Stimulated activated naive CD8-positive, alpha-beta T cell treated with anti-CD3 and anti-CD28 coated beads, Interleukin-15, Interleukin-2, amounts not matched to agents 100 ng/mL and 50 ng/mL, for 24 hours (primary cell): ENCODE data around the gene ALOX15B.
A peak's percentile ranks its signal among the peaks of the same experiment; 100 is the strongest.

ENCODE experiments used
- H3K27ac Mint-ChIP-seq: one replicate; pipeline ENCODE4 v1.8.0; 2021; ENCODE audit warnings: mild to moderate bottlenecking, mixed read lengths
- H3K27me3 Mint-ChIP-seq: one replicate; pipeline ENCODE4 v1.8.0; 2021; ENCODE audit warnings: mixed read lengths
- H3K36me3 Mint-ChIP-seq: one replicate; pipeline ENCODE4 v1.8.0; 2021; ENCODE audit warnings: low read depth, mixed read lengths
- H3K4me1 Mint-ChIP-seq: one replicate; pipeline ENCODE4 v1.8.0; 2021; ENCODE audit warnings: low read depth, mixed read lengths
- H3K4me3 Mint-ChIP-seq: one replicate; pipeline ENCODE4 v1.8.0; 2021; ENCODE audit warnings: mild to moderate bottlenecking, mixed read lengths
- H3K9me3 Mint-ChIP-seq: one replicate; pipeline ENCODE4 v1.8.0; 2021; ENCODE audit warnings: mixed read lengths

Gene ALOX15B

DNA sequence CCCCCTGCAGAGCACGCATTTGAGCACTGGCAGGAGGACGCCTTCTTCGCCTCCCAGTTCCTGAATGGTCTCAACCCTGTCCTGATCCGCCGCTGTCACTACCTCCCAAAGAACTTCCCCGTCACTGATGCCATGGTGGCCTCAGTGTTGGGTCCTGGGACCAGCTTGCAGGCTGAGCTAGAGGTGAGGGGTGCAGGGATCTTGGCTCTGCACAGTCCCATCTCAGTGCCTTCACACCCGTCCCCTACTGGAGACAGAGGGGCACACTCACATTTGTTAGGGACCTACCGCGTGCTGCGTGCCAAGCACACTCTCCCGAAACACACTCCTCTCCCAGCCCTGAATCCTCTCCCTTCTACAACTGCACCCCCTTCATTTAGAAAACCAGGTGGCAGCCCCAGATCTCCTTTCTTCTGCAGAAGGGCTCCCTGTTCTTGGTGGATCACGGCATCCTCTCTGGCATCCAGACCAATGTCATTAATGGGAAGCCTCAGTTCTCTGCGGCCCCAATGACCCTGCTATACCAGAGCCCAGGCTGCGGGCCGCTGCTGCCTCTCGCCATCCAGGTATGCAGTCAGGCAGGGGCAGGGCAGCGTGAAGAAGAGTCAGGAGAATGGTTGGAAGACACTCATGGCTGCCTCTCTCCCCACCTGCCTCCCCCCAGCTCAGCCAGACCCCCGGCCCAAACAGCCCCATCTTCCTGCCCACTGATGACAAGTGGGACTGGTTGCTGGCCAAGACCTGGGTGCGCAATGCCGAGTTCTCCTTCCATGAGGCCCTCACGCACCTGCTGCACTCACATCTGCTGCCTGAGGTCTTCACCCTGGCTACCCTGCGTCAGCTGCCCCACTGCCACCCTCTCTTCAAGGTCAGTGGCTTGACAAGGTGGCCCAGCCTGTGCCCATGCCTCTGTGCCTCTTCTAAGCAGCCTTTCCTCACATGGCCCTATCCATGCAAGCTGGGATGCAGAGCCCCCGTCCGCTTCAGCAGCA is 6.3 kb downstream of the ALOX15B start:
- Mint-ChIP-seq H3K4me3 (no peak overlapping the region), H3K27ac (no peak overlapping the region), H3K4me1 (peaks cover 4% of the 10 kb centered on the region), H3K36me3 (no peaks in the 10 kb centered on the region), H3K9me3 (no peaks in the 10 kb centered on the region), H3K27me3 (peaks cover 14% of the 10 kb centered on the region)

DNA sequence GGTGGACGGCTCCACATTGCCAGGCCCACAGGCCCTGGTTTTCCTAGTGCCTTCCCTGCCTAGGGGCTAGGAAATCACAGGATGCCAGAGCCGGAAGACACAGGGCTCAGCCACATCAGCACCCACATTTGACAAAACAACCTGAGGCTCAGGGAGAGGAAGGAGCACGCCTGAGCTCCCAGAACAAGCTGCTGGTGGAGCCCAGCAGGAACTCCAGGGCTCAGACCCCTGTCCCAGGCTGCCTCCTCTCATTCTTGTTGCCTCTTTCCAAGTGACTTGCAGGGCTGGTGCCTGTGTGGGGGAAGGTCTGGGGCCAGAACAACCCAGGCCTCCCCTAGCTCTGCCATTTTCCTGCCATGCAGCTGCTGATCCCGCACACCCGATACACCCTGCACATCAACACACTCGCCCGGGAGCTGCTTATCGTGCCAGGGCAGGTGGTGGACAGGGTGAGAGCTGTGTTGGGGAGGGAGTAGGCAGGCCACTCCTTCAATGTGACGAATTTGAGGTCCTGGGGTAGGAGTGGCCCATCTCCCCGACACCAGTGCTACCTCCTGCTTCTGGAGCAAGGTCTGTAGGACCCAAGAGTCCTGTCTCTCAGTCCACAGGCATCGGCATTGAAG is 7.6 kb downstream of the ALOX15B start:
- no peaks in the 10 kb centered on the region for H3K36me3 Mint-ChIP-seq

DNA sequence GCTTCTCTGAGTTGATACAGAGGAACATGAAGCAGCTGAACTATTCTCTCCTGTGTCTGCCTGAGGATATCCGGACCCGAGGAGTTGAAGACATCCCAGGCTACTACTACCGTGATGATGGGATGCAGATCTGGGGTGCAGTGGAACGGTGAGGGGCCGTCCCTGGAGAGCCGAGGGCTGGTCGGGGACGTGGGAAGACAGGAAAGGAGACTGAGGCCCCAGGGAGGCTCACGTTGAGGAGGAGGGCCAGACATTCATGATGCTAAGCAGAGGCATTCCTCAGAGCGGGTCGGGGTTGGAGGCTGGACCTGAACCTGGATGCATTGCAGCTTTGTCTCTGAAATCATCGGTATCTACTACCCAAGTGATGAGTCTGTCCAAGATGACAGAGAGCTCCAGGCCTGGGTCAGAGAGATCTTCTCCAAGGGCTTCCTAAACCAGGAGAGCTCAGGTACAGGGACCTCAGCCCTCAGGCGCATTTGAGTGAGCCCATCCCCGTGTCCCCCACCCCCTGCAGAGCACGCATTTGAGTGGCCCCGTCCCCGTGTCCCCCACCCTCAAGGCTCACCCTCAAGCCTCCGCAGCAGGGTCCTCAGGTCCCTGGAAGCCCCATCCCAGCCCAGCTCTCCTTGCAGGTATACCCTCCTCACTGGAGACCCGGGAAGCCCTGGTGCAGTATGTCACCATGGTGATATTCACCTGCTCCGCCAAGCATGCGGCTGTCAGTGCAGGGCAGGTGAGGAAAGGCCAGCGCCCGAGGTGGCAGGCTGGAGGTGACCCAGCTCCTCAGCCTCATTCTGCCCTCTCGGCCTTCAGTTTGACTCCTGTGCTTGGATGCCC is 8.3 kb downstream of the ALOX15B start:
- Mint-ChIP-seq H3K36me3 (no peaks in the 10 kb centered on the region), H3K4me3 (no peak overlapping the region), H3K27ac (no peak overlapping the region), H3K9me3 (no peaks in the 10 kb centered on the region), H3K4me1 (no peaks in the 10 kb centered on the region), H3K27me3 (no peaks in the 10 kb centered on the region)

More for the DNA sequence above, 7.6 kb downstream of the ALOX15B start:
- Mint-ChIP-seq H3K27ac (no peak overlapping the region), H3K27me3 (peaks cover 2% of the 10 kb centered on the region), H3K4me3 (no peak overlapping the region), H3K4me1 (peaks cover under 1% of the 10 kb centered on the region), H3K9me3 (no peaks in the 10 kb centered on the region)

DNA sequence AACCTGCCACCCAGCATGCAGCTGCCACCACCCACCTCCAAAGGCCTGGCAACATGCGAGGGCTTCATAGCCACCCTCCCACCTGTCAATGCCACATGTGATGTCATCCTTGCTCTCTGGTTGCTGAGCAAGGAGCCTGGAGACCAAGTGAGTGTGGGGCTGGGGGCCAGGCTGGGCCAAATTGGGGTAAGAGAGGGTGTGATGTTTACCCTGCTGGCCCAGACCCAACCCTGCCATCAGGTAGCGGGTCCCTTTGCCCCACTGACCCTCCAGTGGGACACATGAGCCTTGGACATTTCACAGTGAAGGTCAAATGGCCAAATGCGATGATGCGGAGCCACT is 8.9 kb downstream of the ALOX15B start:
- no peaks in the 10 kb centered on the region for H3K36me3 Mint-ChIP-seq
- H3K9me3 Mint-ChIP-seq = no peaks in the 10 kb centered on the region

DNA sequence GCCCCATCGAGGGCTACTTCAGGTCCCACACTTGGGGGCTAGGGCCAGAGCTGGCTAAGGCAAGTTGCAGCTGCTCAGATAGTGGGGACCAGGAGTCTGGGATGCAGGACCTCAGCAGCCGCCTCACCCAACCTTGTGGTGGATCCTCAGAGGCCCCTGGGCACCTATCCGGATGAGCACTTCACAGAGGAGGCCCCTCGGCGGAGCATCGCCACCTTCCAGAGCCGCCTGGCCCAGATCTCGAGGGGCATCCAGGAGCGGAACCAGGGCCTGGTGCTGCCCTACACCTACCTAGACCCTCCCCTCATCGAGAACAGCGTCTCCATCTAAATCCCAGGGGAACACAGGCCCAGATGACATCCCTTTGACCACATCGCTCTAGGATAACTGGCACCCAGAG is 9.4 kb downstream of the ALOX15B start:
- H3K27me3 Mint-ChIP-seq = no peaks in the 10 kb centered on the region
- no peaks in the 10 kb centered on the region for H3K4me1 Mint-ChIP-seq
- no peak overlapping the region for H3K4me3 Mint-ChIP-seq
- H3K9me3 Mint-ChIP-seq = no peaks in the 10 kb centered on the region
- peak overlapping the region; percentile 56 for H3K27ac Mint-ChIP-seq
- no peaks in the 10 kb centered on the region for H3K36me3 Mint-ChIP-seq

More for the DNA sequence above, 8.9 kb downstream of the ALOX15B start:
- Mint-ChIP-seq H3K27me3 (no peaks in the 10 kb centered on the region), H3K27ac (no peak overlapping the region), H3K4me1 (no peaks in the 10 kb centered on the region), H3K4me3 (no peak overlapping the region)

DNA sequence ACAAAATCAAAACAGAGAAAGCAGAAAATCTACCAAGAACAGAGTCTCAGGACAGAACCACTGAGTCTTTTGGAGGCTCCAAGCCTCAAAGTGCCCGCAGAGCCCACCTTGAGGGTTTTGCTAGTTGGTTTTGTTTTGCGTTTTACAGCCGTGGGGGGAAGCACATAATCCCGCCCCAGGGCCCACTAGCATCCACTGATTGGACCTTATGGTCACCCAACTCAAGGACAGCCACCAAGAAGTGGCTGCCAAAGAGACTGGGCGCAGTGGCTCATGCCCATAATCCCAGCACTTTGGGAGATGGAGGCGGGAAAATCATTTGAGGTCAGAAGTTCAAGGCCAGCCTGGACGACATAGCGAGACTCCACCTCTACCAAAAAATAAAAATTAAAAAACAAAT is 9.9 kb downstream of the ALOX15B start:
- Mint-ChIP-seq H3K9me3 (no peaks in the 10 kb centered on the region), H3K36me3 (no peaks in the 10 kb centered on the region), H3K4me1 (no peaks in the 10 kb centered on the region), H3K27me3 (no peaks in the 10 kb centered on the region), H3K27ac (peak overlapping the region; percentile 56), H3K4me3 (no peak overlapping the region)

DNA sequence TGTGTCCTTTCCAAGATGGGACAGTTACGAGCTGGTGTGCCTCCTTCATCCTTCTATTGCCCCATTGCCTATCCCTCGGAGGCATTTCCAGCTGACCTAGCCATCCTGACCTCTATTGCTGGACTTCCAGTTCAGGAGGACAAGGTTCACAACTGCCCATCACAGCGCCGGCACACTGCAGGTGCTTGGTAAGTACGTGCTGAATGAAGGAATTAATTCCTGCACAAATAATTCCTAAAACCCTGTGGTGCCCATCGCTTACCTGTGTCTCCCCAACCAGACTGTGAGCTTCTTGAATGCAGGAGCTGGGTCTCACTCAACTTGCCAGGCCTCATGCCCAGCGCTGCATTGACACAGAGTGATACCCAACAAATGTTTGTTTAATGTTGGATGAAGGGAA is 13.0 kb downstream of the ALOX15B start:
- H3K36me3 Mint-ChIP-seq = no peaks in the 10 kb centered on the region
- no peaks in the 10 kb centered on the region for H3K9me3 Mint-ChIP-seq
- no peak overlapping the region for H3K27ac Mint-ChIP-seq
- H3K27me3 Mint-ChIP-seq = peaks cover 8% of the 10 kb centered on the region
- peaks cover 16% of the 10 kb centered on the region for H3K4me1 Mint-ChIP-seq
- H3K4me3 Mint-ChIP-seq = no peak overlapping the region

DNA sequence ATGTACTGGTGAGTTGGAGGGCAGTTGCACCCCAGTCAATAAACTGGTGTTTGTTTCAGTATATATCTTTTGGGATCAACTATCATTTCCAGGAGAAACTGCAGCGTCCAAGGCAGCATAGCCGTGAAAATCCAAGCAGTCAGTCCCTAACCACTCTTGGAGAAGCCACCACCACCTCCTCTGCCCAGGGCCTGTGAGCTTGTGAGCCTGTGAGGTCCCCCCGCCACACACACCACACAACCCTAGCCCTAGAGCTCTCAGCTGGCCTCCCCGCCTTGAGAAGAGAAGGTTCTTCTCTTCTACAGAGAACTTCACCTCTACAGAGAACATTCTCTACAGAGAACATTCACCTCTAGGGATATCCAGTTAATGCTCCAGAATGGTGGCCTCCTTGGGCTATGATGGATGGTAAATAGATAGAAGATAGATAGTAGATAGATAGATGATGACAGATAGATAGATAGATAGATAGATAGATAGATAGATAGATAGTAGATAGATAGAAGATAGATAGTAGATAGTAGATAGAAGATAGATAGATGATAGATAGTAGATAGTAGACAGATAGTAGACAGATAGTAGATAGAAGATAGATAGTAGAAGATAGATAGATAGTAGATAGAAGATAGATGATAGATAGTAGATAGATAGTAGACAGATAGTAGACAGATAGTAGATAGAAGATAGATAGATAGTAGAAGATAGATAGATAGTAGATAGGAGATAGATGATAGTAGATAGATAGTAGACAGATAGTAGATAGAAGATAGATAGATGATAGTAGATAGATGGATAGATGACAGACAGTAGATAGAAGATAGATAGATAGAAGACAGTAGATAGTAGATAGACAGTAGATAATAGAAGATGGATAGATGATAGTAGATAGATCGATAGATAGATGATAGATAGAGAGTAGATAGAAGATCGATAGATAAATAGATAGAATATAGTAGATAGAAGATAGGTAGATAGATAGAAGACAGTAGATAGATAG is 13.7 kb downstream of the ALOX15B start:
- H3K36me3 Mint-ChIP-seq = no peaks in the 10 kb centered on the region
- H3K4me3 Mint-ChIP-seq = no peak overlapping the region
- H3K9me3 Mint-ChIP-seq = no peaks in the 10 kb centered on the region
- no peak overlapping the region for H3K27ac Mint-ChIP-seq
- H3K4me1 Mint-ChIP-seq = peaks cover 23% of the 10 kb centered on the region
- peaks cover 15% of the 10 kb centered on the region for H3K27me3 Mint-ChIP-seq

DNA sequence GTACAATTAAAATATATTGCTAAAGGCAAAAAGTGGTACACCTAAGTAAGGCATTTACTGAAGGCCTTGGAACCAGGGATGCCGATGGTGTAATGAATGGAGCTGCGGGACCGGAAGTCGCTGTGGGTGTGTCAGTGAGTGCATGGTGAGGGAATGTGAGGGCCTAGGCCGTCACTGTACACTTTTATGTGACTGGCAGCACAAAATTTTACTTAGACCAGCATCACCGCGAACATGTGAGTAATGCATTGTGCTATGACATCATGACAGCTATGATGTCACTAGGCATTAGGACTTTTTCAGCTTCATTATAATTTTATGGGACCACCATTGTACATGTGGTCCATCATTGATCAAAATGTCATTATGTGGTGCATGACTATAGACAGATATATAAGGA is 14.7 kb downstream of the ALOX15B start:
- Mint-ChIP-seq H3K9me3 (no peaks in the 10 kb centered on the region), H3K27ac (no peak overlapping the region), H3K36me3 (no peaks in the 10 kb centered on the region), H3K4me3 (no peak overlapping the region), H3K27me3 (peaks cover 21% of the 10 kb centered on the region), H3K4me1 (peaks cover 26% of the 10 kb centered on the region)

DNA sequence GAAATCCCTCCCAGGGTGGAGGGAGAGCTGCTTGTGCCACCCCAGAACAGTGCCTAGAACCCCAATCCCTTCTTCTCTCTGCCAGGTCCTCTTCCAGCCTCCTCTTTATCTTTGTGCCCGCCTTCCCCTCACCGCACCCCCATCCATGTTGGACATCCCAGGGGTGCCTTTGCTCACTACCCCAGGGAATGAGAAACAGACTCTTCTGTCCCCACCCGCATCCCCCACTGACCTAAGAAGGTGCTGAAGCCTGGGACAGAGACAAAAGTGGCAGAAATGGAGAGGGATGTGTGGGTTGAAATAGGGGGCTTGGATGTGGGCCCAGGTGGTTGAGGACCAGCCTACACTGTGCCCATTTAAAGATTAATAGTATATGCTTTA is 17.0 kb downstream of the ALOX15B start:
- Mint-ChIP-seq H3K4me3 (no peak overlapping the region), H3K27ac (peak overlapping the region; percentile 51)

DNA sequence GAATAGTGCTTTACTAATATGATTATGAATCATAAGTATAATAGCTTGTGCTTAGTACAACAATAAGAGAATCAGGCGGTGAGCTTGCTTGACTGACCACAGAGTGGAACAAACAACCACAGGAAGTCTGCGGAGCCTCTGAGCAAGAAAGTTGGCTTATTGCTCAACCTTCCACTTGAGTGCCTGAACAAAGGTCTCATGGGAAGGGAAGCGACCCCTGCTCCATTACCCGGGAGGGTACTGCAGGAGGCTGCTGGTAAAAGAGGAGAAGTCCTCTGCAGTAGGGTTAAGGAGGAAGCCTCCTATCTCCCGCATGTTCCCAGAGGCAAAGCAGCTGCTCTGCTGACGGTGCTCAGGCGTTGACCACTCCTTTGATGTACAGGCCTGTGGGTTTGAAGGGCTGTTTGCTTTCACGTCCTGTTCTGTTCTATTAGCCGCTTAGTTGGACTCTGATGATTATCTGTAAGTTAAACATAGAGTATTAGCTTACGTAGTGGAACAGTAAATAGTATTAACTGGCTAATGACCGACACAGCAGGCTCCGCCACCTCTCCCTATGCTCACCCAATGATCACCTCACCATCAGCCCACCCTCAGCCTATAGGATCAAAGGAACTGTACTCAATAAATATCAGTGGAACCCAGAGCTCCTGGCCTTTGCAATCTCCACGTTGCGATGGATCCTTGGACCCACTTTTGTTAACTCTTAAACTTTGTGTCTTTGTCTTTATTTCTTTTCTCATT is 17.5 kb downstream of the ALOX15B start:
- peaks cover 26% of the 10 kb centered on the region for H3K4me1 Mint-ChIP-seq
- H3K27me3 Mint-ChIP-seq = peaks cover 49% of the 10 kb centered on the region
- no peak overlapping the region for H3K4me3 Mint-ChIP-seq
- H3K27ac Mint-ChIP-seq = peak overlapping the region; percentile 51
- no peaks in the 10 kb centered on the region for H3K9me3 Mint-ChIP-seq
- H3K36me3 Mint-ChIP-seq = no peaks in the 10 kb centered on the region

More for the DNA sequence above, 17.0 kb downstream of the ALOX15B start:
- Mint-ChIP-seq H3K36me3 (no peaks in the 10 kb centered on the region), H3K9me3 (no peaks in the 10 kb centered on the region), H3K4me1 (peaks cover 26% of the 10 kb centered on the region), H3K27me3 (peaks cover 43% of the 10 kb centered on the region)

DNA sequence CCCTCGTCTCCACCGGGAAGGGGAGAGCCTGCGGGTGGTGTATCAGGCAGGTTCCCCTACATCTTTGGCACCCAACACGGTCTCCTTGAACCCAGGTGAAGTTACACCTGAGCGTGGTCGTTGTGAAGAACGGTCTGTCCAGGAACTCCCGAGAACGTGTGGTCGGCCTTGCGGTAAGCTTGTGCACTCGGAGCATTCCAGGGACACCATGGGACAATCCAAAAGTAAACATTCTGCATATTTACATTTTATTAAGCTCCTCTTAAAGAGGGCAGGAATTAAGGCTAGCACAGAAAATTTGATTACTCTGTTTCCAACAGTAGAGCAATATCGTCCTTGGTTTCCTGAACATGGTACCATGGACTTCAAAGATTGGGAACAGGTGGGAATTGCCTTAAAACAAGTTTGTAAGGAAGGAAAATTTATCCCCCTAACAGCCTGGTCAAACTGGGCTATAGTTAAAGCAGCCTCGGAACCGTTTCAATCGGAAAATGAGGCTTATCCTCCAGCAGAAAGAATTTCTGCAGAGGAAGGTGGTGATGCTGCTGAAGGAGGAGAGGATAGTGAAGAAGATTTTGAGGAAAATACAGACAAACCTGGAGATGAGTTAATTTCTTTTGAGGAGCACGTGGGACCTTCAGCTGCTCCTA is 18.2 kb downstream of the ALOX15B start:
- peaks cover 26% of the 10 kb centered on the region for H3K4me1 Mint-ChIP-seq

DNA sequence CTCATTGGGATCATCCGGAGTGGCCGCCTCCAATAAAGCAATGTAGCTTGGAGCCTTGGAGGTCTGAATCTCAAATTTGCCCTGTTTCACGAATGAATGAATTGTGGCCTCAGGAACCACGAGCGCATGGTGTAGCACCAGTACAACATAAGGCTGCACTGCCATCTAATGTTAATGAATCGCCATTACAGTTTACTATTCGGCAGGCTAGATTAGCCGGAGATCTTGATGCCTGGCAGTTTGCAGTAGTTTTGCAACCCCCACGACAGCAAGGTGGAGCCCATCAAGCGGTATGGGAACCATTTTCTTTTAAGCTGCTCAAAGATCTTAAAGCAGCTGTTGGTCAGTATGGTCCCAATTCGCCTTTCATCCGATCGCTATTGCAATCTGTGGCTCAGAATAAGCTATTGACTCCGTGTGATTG is 18.8 kb downstream of the ALOX15B start:
- no peak overlapping the region for H3K27ac Mint-ChIP-seq
- H3K4me1 Mint-ChIP-seq = peaks cover 26% of the 10 kb centered on the region
- H3K36me3 Mint-ChIP-seq = no peaks in the 10 kb centered on the region
- H3K4me3 Mint-ChIP-seq = no peak overlapping the region
- H3K27me3 Mint-ChIP-seq = peaks cover 62% of the 10 kb centered on the region
- H3K9me3 Mint-ChIP-seq = no peaks in the 10 kb centered on the region

More for the DNA sequence above, 18.2 kb downstream of the ALOX15B start:
- H3K4me3 Mint-ChIP-seq = no peak overlapping the region
- H3K27me3 Mint-ChIP-seq = peaks cover 56% of the 10 kb centered on the region
- H3K9me3 Mint-ChIP-seq = no peaks in the 10 kb centered on the region
- no peak overlapping the region for H3K27ac Mint-ChIP-seq
- no peaks in the 10 kb centered on the region for H3K36me3 Mint-ChIP-seq
